ENCODE results near the gene ADORA1. TPM values are rescaled to one million over a fixed set of nuclear protein-coding genes. Genes with fewer than 3 reads are reported as not detected.

The ADORA1 gene
- polyA plus RNA-seq, 1 experiment = 2.4 TPM

GRCh38 chr1:203188686-203189232 is 61.2 kb downstream of the ADORA1 start:
- Histone ChIP-seq H3K36me3 (ENCODE audit: control insufficient read depth, insufficient read depth, low read length) (no peaks in the 10 kb centered on the region), H3K27me3 (ENCODE audit: control insufficient read depth, insufficient read depth, low read length) (peaks cover 1% of the 10 kb centered on the region; the same call in 1 of the 2 replicates), H3K4me3 (ENCODE audit: low read depth, low read length) (no peak overlapping the region)
- TF ChIP-seq, protein P1, sequence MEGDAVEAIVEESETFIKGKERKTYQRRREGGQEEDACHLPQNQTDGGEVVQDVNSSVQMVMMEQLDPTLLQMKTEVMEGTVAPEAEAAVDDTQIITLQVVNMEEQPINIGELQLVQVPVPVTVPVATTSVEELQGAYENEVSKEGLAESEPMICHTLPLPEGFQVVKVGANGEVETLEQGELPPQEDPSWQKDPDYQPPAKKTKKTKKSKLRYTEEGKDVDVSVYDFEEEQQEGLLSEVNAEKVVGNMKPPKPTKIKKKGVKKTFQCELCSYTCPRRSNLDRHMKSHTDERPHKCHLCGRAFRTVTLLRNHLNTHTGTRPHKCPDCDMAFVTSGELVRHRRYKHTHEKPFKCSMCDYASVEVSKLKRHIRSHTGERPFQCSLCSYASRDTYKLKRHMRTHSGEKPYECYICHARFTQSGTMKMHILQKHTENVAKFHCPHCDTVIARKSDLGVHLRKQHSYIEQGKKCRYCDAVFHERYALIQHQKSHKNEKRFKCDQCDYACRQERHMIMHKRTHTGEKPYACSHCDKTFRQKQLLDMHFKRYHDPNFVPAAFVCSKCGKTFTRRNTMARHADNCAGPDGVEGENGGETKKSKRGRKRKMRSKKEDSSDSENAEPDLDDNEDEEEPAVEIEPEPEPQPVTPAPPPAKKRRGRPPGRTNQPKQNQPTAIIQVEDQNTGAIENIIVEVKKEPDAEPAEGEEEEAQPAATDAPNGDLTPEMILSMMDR (IDR thresholded peaks at IDR 0.05; ENCODE audit: insufficient read depth, low read depth, low read length) = no peak
- ChIA-PET CTCF (interaction anchor here (1.5 to 9.3 kb wide), 2 partner anchors 10 to 16 kb away, joined by 5 to 60 read pairs; no protein-coding TSS in a partner anchor), POLR2A (no interaction called here)
- no peak for DNase-seq (ENCODE audit: low read depth)

- peaks cover 1% of the 10 kb centered on the region; the same call in 1 of the 2 replicates for H3K27me3 ChIP-seq (ENCODE audit: control insufficient read depth, insufficient read depth, low read length)
- H3K4me3 ChIP-seq (ENCODE audit: low read depth, low read length) = no peak overlapping the region
- H3K36me3 ChIP-seq (ENCODE audit: control insufficient read depth, insufficient read depth, low read length) = no peaks in the 10 kb centered on the region
- CTCF ChIA-PET = interaction anchor here (0.9 kb wide), 1 partner anchor 18 kb away, joined by 3 read pairs; no protein-coding TSS in a partner anchor
- DNase-seq (ENCODE audit: low read depth) = no peak
- POLR2A ChIA-PET = no interaction called here
- TF ChIP-seq, protein P1 (IDR thresholded peaks at IDR 0.05; ENCODE audit: insufficient read depth, low read depth, low read length) = no peak
These were observed 62.4 kb downstream of the ADORA1 start for GRCh38 chr1:203189951-203190352.

DNA sequence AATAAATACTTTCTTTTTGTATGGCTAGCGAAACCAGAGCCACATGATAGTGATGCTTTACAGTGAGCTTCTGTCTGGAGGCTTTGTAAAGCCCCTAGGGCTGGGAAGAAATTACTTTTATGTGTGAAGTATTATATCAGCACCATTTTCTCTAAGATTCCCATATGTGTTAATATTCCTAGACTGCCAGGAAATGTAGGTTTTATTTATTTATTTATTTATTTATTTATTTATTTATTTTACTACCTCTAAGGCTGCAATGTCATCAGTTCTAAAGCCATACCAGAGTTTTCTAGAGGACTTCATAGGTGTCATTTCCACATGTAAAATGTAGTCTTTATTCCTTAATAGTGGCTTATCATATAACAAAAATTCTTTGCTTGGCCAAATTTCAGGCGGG is 63.4 kb downstream of the ADORA1 start:
- H3K27me3 ChIP-seq (ENCODE audit: control insufficient read depth, insufficient read depth, low read length) = peaks cover 1% of the 10 kb centered on the region; the same call in 1 of the 2 replicates
- ChIA-PET CTCF (no interaction called here), POLR2A (no interaction called here)
- no peaks in the 10 kb centered on the region for H3K36me3 ChIP-seq (ENCODE audit: control insufficient read depth, insufficient read depth, low read length)
- no peak overlapping the region for H3K4me3 ChIP-seq (ENCODE audit: low read depth, low read length)
- TF ChIP-seq, protein P1 (IDR thresholded peaks at IDR 0.05; ENCODE audit: insufficient read depth, low read depth, low read length) = no peak
- no peak for DNase-seq (ENCODE audit: low read depth)

DNA sequence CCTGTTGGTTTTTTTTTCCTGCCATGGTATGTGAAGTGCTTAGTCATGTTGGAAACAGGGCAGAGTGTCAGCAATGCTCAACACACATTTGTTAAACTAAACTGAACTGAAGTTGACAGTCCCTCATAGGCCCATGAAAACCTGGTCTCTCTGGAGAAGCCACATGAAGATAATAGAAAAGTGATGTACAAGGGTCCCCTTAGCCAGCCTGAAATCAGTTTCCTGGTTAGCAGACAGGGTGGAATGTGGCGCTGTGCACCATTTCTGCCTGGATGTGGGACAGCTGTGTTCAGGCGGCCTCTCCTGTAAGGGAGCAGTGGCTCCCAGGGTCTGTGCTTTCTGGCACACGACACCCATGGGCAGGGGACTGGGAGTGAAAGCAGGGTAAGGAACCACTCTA is 68.8 kb downstream of the ADORA1 start:
- ChIA-PET CTCF (interaction anchor here (1.5 to 3.4 kb wide), 4 partner anchors 20 to 157 kb away, joined by 4 to 17 read pairs (median 10); no protein-coding TSS in a partner anchor), POLR2A (no interaction called here)
- no peak overlapping the region for H3K4me3 ChIP-seq (ENCODE audit: low read depth, low read length)
- no peak for DNase-seq (ENCODE audit: low read depth)
- H3K36me3 ChIP-seq (ENCODE audit: control insufficient read depth, insufficient read depth, low read length) = no peaks in the 10 kb centered on the region
- TF ChIP-seq, protein P1 (IDR thresholded peaks at IDR 0.05; ENCODE audit: insufficient read depth, low read depth, low read length) = 0 out of 2 replicates have a peak, but pooled peaks have one; percentile 16
- no peaks in the 10 kb centered on the region for H3K27me3 ChIP-seq (ENCODE audit: control insufficient read depth, insufficient read depth, low read length)

GRCh38 chr1:203197625-203198024 is 70.1 kb downstream of the ADORA1 start:
- TF ChIP-seq, protein P1 (IDR thresholded peaks at IDR 0.05; ENCODE audit: insufficient read depth, low read depth, low read length) = no peak
- Histone ChIP-seq H3K36me3 (ENCODE audit: control insufficient read depth, insufficient read depth, low read length) (no peaks in the 10 kb centered on the region), H3K27me3 (ENCODE audit: control insufficient read depth, insufficient read depth, low read length) (no peaks in the 10 kb centered on the region), H3K4me3 (ENCODE audit: low read depth, low read length) (no peak overlapping the region)
- ChIA-PET POLR2A (interaction anchor here (0.7 kb wide), 1 partner anchor 43 kb away, joined by 4 read pairs; no protein-coding TSS in a partner anchor), CTCF (interaction anchor here (0.7 to 3.4 kb wide), 6 partner anchors 18 to 158 kb away, joined by 3 to 17 read pairs (median 4); no protein-coding TSS in a partner anchor)
- no peak for DNase-seq (ENCODE audit: low read depth)
